Fibroblast of upper back skin (primary cell): Measurements from ENCODE around the gene SHB.

Experiments used
- DNase-seq: peaks from one replicate; pipeline ENCODE4 v3.0.0-alpha.2; 2013

SHB gene

DNA sequence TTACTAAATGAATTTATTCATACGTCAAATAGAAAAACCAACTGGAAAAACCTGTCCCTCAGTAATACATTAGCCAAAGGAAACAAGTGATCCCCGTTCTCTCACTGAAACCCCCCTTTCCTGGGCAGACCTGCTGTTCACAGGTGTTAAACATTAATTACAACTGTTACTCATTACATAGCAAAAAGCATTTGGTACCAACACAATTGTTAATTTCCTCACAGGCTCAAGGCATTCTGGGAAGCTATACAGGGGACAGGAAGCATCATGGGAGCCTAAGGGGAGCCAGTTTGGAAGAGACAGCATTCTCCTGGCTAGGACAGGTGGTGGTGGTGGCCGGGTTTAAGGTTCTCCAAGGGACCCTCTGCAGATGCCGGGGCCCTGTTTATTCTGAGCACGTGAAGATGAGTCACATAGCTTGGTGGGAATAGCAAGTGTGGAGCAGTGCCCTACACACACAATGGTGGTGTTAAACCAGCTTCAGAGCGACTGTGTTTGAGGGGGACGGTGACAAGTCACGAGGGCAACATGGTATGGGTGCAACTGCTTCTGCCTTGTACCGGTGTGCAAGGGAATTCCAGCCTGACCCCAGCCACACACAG lies 102.5 kb downstream of the SHB start:
- DNase-seq = no peak

DNA sequence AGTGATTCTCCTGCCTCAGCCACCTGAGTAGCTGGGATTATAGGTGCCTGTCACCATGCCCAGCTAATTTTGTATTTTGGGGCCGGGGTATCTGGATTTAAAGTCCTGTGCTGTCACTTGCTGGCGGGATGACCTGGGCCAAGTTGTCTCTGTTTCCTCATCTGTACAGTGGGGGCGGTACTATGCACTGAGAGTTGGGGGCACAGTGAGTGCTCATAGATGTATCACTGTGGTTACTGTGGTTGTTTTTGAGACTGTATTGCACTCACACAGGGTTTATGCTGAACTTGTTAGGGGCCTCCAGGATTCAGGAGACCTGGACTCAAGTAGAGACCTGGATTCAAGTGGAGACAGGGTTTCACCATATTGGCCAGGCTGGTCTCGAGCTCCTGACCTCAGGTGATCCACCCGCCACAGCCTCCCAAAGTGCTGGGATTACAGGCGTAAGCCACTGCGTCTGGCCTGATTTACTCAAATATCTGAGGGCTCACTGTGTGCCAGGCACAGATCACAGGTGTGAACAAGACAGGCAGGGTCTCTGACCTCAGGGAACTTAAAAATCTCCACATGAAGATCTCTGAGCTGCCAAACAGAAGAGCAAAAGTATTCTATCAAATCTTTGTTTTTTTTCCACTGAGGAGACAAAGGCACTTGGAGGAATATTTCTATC lies 103.2 kb downstream of the SHB start:
- DNase-seq = peak; percentile 71

DNA sequence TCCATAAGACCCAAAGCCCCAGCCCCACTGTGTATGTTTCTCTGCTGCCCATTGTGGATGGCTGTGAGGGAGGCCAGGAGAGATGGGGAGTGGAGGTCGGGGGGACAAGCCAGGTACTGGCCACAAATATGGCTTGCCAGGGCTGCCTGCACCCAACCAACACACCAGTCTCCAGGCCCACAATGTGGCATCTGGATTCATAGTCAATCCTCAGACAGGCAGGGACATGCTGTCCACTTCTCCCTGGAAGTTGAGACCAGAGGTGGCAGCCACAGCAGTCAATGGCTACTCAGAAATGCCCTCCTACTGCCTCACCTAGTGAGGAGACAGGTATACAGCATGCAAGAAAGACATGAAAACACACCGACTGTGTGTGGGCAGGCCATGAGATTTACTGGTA lies 103.9 kb downstream of the SHB start:
- no peak for DNase-seq

DNA sequence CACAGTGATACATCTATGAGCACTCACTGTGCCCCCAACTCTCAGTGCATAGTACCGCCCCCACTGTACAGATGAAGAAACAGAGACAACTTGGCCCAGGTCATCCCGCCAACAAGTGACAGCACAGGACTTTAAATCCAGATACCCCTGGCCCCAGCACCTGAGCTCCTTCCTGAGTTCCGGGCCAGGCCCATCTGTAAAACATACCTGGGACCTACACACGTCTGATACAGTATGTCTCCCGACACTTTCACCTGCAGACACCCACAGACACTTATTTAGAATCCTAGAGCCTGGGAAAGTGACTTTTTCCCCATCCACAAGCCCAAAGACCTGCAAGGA lies 104.3 kb downstream of the SHB start:
- DNase-seq = no peak

DNA sequence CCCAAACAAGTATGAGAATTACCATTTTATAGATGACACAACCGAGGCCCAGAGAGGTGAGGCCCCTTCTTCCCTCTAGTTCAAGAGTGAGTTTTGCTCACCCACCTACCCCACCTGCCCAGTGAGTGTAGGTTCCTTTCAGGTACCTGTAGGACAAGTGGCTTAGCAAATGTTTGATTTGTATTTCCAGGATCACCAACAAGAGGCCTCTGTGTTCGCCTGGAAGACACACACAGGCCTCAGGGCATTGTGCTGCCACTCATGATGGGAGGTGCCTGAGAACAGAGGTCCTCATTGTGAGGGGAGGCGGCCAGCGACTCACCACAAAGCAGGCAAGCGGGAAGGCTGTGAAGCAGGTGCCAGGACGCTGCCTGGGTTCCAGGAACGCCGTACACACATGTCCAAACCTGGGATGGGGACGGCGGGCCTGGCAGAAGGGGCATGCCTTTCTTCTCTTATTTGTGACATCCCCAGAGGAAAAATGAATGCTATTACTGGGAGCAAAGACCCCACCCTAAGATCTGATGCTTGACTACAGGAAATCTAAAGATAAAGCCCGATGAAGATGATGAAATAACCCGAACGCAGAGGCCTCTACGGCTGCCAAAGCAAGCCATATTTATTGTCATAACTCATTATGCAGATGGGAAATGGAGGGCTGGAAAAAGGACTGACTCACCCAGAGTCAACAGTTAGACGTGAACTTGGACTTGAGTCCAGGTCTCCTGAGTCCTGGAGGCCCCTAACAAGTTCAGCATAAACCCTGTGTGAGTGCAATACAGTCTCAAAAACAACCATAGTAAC lies 104.9 kb downstream of the SHB start:
- DNase-seq = peak; percentile 96

DNA sequence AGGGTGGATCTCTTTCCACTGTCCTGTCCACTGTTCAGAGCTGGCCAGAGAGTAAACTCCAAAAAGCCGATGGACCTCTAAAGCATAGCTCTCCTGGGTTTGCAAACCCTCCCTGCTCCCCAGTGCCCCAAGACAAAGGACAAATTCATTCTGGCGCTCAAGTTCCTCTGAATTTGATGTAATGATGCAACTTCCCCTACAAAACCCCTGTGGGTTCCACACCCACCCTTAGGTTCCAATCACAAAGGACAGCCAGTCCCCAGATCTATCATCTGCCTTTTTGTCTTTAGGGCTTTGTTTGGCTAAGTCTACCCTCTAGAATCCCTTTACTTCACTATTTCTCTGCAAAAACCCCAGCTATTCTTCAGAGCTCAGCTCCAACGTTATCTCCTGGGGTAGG lies 107.7 kb downstream of the SHB start:
- DNase-seq = no peak

DNA sequence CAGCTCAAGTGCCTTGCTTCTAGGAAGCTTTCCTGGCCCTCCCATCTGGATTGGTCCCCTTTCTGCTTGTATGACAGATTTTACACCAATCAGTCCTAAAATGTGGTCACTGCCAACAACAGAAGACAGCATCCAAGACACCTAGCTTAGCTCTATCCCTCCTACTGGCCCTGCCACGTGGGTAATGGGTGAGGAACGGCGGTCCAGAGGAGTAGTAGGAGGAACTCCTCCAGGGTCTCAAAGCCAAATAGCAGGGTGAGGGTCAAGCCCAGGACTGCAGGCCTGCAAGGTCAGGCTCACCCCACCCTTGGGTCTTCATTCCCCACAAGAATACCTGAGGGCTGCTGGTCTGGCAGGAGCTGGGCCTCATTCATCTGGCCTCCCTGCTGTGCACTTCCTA lies 108.4 kb downstream of the SHB start:
- DNase-seq = no peak

DNA sequence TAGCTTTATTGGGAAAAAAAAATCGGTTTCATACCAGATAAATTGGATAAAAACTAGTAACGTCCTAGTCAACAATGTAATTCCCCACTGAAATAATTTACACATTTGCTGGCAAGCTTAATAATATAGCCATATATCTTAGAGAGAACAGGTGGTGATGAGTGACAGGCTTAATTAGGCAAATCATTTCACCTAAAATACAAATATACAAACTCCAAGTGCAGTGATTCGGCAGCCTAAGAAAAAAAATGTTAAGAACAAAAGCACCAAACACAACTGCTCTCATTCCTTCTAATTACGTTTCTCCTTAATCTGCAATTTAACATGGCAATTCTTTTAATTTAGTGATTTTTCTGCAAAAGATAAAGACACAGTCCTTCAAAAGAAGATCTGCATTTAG lies 109.1 kb downstream of the SHB start:
- no peak for DNase-seq

DNA sequence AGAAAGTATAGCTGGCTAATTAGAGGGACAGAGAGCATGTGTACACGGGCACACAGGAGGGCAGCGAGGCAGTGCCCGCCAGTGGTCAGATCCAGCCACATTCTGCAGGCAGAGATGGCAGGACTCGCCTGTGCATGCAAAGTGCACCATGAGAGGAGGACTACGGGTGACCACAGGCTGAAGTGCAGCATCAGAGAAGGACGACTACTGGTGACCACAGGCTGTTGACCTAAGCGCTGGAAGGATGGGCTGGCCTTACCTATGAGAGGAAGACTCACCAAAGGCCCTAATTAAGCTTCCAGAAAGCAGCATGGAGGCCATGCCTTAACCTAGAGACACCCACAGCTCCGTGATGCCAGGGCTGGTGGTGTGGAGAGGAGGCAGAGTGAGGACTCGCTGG lies 110.9 kb downstream of the SHB start:
- DNase-seq = no peak

DNA sequence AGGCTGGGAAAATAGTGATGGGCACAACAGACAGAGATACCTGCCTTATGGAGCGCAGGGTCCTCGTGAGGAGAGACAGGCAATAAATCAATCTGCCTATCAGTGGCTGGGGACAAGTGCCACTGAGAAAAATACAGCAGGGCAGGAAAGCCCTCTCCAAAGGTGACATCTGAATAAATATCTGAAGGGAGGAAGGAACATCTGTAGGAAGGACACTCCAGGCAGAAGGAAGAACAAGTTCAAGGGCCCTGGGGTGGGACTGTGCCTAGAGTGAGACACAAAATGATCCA lies 111.4 kb downstream of the SHB start:
- no peak for DNase-seq

DNA sequence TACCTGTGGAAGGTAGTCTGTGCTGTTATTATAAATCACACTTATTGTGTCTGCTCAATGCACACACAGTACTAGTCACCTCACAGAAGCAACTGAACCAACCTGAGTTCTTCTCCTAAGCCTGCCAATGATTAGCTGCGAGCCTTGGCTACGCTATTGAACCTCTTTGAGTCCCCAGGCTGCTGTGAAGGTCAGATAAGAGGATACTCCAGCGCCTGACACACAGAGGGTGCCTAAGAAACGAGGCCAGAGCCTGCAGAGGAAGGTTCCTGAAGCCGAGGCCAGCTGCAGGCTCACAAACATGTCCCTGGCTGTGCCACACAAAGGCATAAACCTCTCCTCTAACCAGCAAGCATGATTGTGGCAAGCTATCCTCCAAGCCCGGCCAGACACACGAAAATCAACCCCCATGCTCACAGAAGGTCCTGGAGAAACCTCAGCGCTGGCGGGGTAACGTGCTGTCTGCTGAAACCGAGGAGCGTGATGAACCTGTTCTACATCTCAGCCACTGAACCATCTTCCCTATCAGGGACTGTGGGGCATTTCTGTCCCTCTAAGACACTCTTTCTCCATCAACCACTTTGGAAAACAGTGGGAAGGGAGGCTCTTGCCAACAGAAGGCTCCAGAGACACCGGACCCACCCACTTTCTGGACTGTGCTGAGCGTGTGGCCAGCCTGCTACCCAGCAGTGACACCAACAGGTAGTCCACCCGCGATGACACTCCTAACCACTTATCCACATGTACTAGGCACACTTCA lies 111.9 kb downstream of the SHB start:
- no peak for DNase-seq

DNA sequence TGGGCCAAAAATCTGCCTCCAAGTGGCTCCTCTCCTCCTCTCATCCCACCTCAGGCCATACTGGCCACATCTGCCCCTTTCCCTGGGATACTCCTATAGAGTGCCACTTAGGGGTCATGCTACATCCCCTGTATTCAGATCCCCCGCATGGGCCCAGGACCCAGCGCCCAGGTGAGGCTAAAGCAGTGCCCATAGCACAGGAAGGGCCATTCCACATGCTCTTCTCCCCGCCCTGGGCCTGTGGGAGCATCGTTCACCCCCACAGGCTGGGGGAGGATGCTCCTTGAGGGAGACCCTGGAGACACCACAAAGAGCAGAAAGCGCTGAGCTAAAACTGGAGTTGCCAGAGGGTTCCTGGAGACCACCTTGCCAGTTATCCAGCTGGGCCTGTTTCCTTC lies 112.6 kb downstream of the SHB start:
- DNase-seq = no peak

DNA sequence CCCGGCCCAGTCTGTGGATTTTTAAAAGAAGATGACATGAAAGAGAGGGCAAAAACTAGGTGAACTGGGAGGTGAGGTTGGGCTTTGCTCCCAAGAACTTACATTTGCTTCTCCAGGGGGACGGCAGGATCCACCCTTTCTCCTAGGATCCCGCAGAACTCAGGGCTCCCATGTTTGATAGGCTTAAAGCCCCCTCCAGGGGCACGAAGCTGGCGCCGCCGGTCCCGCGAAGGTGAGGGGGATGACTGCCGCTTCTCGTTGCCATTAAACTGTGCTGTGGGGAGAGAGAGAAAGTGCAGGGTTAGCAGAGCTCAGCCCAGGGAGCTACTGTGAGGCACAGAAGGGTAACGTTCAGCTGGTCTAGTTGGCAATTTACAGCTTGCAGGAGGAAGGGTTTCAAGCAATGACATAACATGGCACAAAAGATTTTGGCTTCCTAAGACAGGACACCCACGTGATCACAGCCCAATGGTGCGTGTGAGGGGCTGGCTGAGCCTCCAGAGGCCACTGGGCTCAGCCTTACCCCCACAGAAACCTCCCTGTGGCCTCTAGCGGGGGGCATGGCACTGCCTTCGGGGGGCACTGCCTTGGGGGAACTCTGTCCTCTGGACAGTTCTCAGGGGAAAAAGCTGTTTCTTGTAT lies 113.1 kb downstream of the SHB start:
- no peak for DNase-seq

DNA sequence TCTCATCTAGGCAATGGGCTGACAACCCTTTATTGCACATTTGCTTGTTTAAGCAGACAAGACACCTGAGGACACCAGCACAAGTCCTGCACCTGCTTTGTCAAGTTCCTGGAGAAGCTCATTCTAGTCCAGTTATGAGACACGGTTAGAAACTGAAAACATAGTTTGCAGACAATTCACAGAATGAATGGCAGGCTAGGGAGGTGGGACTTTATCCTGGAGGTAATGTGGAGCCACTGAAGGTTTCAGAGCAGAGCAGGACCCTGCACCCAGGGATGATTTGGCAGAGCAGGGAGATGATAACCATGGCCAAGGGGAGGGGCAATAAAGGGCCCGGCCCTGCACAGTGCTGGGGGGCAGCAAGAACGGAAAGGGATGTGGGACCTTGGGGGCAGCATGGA lies 114.4 kb downstream of the SHB start:
- no peak for DNase-seq

DNA sequence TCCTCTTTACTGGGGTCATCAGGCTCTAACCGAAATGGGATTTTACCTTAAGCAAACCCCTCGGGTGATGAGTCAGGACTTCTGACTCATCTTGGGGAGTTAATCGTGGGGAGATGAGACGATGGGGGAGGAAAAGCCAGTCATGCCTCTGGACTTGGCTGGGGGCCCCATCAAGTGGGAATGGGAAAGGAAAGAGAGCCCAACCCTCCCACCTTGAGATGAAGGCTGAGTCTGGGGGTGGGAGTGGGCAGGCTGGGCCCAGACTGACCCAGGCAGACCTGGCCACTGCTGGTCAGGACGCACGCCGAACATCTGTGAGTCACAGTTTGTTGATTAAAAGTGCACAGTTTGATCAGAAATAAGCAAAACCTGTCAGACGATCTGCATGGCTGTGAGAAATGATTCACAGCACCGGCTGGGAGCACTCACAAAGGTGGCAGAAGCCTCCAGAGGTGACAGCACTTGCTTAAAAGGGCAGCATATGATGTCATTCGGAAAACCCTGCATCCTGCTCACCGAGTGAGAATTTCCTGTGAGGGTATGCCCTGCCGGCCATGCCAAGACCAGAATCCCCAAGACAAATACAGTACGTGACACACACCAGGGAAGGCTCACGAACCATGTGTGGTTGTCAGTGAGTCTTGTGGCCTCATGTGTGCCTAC lies 115.1 kb downstream of the SHB start:
- peak; percentile 94 for DNase-seq

DNA sequence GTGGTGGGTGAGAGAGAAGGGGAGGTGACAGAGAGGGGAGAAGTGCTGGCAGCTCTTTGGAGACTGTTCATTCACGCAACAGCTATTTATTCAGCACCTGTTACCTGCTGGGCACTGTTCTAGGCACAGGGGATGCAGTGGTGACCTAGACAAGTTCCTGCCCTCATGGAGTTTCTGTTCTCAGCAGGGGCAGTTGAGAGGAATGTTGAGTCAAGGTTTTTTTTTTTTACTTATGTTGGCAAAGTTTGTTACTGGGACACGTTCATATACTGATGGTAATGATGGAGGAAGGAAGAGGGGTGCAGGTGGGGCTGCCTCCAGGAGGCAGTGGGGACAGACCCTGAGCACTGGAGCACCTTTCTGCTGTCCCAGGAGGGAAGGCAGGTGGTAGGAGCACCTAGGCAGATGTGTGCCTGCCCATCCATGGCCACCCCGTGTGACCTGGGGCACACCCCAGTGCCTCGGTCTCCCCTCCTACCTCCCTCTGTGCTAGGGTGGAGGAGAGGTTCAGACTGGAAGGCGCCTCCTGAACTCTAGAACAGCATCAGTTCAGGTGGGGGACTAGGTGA lies 115.7 kb downstream of the SHB start:
- DNase-seq = no peak

DNA sequence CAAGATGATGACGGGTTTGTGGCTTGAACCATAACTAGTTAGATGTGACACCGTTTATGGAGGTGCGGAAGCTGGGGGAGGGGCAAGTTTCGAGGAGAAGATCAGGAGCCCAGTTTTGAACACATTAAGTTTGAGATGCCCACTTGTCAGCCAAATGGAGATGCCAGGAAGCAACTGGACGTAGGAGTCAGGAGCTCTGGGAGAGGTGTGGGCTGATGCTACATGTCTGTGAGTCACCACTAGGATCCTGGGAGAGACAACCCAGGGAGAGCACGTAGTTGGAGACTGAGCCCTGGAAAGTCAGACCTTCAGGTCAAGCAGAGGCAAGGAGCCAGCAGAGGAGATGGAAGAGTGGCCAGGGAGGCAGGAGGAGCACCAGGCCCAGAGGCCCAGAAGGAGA lies 116.3 kb downstream of the SHB start:
- peak; percentile 67 for DNase-seq

DNA sequence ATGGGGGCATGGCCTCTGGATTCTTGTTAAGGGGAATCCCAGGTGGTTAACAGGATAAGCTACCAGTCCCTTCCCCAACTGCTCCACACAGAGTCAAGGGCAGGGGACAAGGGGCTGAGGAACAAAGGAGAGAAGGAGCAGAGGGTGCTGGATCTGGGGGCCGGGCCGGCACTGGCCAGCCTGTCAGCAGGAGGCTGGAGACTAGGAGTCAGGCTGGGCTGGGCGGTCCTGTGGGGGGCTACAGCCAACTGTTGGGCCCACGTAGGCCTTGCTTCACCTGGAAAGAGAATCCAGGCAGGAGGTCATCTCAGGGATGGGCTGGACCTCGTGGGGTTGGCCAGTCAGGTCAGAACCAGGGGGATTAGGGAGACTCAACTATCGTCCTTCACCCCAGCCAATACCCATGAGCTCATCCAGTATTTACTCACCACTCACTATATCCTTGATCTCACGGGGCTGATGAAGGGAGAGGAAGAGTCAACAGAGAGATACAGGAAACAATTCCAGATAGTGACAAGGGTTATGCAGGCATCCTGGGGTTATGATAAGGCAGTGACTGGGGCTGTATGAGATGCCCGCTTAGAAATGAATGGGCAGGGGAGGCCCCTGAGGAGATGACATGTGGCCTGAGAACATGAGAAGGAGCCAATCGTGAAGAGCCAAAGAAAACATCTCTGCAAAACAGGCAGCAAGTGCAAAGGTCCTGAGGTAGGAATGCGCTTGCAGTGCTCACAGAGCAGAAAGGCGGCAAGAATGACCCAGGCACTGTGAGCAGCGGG lies 117.2 kb downstream of the SHB start:
- DNase-seq = no peak

DNA sequence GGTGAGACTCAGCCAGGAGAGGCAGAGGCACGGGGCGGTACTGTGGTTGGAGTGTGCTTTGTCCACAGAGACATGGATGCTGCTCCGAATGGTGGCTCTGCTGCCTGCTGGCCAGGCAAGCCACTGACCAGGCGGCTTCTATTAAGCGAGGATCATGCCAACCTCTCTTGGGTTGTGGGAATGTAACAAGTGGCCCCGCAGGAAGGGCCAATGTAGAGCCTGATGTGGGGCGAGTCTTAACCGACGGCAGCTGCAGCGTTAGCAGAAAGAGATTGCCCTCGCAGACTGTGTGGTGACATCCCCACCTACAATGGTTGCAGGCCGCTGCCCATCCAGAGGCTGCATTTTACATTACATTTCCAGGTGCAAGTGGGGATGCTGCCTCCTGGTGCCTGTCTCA lies 118.5 kb downstream of the SHB start:
- DNase-seq = no peak

DNA sequence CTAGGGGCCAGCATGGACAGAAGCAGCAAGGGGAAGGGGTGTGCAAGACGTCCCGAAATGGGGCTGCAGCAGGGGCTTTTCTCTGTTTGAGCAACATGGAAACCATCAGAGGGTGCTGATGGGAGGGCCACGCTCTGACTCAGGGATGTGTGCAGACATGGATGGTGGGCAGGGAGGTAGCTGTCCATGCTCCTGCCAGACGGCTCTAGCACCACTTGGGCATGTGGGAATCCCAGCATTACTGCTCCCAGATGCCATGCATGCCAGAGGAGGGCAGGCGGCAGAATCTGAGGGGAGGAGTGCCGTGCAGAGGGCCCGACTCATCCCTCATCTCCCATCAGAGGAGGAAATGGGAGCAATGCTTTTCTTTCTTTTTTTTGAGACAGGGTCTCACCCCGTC lies 119.5 kb downstream of the SHB start:
- no peak for DNase-seq

DNA sequence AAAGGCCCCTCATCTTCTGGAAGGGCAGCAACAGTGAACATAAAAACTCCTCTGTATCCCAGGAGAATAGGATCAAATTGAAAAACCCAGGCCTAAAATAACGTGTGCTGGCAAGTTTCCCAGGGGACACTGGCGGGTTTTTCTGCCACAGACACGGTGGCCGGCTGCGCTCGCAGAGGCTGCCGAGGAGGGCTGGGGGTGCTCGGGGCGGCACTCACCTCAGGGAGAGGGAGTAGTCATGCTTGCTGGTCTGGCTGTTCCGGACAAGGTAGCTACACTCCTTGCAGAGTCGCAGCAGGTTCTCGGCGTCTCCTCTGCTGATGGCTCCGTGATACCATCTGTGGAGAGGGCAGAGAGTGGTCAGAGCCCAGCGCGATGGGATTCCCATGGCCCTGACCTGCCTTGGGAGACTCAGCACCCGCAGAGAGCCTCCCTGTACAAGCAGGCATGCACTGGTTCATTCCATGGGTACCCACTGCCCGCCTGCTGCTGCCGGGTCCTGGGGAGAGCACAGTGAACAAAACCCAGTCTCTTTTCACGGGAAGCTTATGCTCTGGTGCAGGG lies 120.5 kb downstream of the SHB start:
- DNase-seq = no peak
